IMR-90 (cell line): Measurements from ENCODE around the gene OR10R2.

Experiments
- CEBPB ChIP-seq: IDR thresholded peaks from 2 replicates; pipeline ENCODE4 v1.6.1; 2012; ENCODE audit warnings: low read depth, low read length, improper control_type of control experiment
- MXI1 ChIP-seq: IDR thresholded peaks from 2 replicates; pipeline ENCODE4 v1.6.1; 2012; ENCODE audit warnings: low read depth, mild to moderate bottlenecking, low read length, moderate library complexity, borderline replicate concordance
- POLR2A ChIP-seq: IDR thresholded peaks from 2 replicates; pipeline ENCODE4 v1.6.1; 2012; ENCODE audit warnings: mild to moderate bottlenecking, low read depth, low read length
- TF ChIP-seq, protein P1 (sequence below): conservative IDR thresholded peaks from 2 replicates; pipeline ENCODE4 v1.5.1; 2012; ENCODE audit warnings: mild to moderate bottlenecking, low read depth, low read length, improper control_type of control experiment
- TF ChIP-seq, protein P2 (sequence below): fragments of 150-350 bp; IDR thresholded peaks from 2 replicates; pipeline ENCODE4 v1.6.1; 2017; ENCODE audit warnings: mild to moderate bottlenecking, antibody characterized with exemption, low read length, low read depth

DNA sequence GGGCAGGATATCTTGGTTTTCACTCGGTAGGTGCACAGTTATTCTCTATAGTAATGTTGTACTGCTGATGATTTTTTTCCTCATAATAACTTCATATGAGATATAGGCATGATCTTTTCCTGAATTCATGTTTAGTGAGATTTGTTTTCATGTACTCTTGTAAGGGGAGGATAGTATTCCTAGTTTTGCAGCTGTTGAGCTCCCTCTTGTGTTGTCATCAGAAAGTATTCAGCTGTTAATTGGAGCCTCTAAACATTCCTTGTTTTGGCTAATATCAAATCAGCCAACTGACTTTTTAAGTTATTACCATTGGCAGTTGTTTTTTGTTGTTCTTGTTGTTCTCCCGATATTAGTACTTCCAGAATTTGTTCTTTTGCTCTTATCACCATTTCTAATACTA, 24.4 kb downstream of the OR10R2 start:
- TF ChIP-seq POLR2A = no peak
- TF ChIP-seq, protein P1, sequence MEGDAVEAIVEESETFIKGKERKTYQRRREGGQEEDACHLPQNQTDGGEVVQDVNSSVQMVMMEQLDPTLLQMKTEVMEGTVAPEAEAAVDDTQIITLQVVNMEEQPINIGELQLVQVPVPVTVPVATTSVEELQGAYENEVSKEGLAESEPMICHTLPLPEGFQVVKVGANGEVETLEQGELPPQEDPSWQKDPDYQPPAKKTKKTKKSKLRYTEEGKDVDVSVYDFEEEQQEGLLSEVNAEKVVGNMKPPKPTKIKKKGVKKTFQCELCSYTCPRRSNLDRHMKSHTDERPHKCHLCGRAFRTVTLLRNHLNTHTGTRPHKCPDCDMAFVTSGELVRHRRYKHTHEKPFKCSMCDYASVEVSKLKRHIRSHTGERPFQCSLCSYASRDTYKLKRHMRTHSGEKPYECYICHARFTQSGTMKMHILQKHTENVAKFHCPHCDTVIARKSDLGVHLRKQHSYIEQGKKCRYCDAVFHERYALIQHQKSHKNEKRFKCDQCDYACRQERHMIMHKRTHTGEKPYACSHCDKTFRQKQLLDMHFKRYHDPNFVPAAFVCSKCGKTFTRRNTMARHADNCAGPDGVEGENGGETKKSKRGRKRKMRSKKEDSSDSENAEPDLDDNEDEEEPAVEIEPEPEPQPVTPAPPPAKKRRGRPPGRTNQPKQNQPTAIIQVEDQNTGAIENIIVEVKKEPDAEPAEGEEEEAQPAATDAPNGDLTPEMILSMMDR = no peak
- TF ChIP-seq CEBPB = no peak
- TF ChIP-seq MXI1 = no peak
- TF ChIP-seq, protein P2, sequence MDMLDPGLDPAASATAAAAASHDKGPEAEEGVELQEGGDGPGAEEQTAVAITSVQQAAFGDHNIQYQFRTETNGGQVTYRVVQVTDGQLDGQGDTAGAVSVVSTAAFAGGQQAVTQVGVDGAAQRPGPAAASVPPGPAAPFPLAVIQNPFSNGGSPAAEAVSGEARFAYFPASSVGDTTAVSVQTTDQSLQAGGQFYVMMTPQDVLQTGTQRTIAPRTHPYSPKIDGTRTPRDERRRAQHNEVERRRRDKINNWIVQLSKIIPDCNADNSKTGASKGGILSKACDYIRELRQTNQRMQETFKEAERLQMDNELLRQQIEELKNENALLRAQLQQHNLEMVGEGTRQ = no peak
